ENCODE measurements around the gene C12orf42. TPM values are rescaled to one million over a fixed set of nuclear protein-coding genes. Genes with fewer than 3 reads are reported as not detected.
"Not testable (repeated sequence)": the region's sequence is repeated elsewhere in the genome, so short reads cannot be mapped to it uniquely, and the experiment has no call there.

The C12orf42 gene
- total RNA-seq, 2 donors from 2014 or later, result 0.52 TPM; not detected in 1

DNA sequence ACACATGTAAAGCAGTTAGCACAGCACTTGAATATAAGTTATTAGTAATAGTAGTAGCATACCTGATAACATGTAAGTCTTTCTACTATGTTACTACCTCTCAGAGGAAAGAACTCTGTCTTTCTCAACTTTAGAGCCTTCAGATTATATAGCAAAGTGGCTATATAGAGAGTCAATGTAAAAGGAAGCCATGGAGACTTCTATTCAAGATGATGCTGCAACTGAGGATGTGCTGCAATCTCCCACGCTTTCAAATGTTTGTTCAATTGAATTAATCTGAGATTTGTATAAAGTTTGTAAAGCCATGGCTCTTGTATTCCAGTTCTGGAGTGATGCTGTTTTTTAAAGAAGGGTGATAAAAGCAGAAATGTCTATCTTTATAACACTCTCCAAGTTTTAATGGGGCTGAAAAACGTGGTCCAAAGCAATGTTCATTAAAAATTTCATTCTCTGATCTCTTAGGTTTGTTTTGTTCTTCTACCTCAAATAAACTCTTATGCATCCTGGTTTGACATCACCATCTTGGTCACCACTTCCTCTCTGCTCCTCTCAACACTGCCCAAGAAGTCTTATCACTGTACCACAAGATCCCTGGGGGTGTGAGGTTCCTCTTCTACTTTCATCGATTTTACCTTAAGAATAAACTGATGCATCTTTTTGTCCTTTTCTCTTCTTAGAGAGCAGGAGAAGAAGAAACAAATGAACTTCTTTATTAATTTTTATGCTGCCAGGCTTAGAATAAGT, 40.6 kb downstream of the C12orf42 start:
- peaks cover 4% of the 10 kb centered on the region in 2 donors for H3K9me3 Mint-ChIP-seq
- ATAC-seq, result peak; percentile 48 to 56
- H3K36me3 Mint-ChIP-seq, result peaks cover 0 to 6% of the 10 kb centered on the region in 2 donors
- H3K27ac Mint-ChIP-seq, result no peak overlapping the region
- DNase-seq (ENCODE audit: low spot score in 2 of 2), result no peak

DNA sequence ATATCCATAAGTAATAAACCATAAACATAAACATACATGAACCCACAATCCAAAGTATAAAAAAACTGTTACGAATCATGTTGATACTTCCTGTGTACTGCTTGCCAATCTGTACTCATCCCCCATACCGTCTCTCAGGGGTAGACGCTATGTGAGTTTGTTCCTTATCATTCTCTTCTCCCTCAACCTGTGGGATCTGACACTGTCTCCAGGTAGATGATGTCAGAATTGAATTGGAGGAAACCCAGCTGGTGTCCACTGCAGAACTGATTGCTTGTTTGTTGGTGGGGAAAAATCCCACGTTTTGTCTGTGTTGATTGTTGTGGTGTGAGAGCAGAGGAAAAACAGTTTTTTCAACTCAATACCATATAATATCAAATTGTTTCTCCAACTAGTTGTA, 50.8 kb downstream of the C12orf42 start:
- DNase-seq (ENCODE audit: low spot score in 2 of 2), result no peak
- no peak overlapping the region for H3K27ac Mint-ChIP-seq
- H3K36me3 Mint-ChIP-seq, result no peaks in the 10 kb centered on the region
- H3K9me3 Mint-ChIP-seq, result peaks cover 3 to 5% of the 10 kb centered on the region in 2 donors
- ATAC-seq, result no peak

DNA sequence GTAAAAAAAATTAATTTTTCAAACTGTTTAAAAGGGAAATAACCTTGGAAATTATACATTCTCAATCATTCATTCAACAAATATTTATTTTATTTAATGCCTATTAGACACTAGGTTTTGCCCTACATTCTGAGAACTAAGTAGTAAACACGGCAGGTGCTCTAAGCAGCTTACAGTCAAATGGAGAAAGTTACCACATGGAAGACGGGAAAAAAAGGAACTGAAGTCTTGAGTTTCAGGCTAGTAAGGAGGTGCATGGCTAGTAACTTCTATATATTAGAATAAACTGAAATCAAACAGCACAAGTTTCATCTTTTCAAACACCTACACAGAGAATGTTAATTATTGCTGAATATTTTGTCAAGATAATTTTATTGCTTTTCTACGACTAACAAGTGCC, 52.9 kb downstream of the C12orf42 start:
- DNase-seq (ENCODE audit: low spot score in 2 of 2) (no peak), ATAC-seq (no peak)
- no peaks in the 10 kb centered on the region for H3K36me3 Mint-ChIP-seq
- peaks cover 0 to 3% of the 10 kb centered on the region in 2 donors for H3K9me3 Mint-ChIP-seq
- H3K27ac Mint-ChIP-seq, result no peak overlapping the region

DNA sequence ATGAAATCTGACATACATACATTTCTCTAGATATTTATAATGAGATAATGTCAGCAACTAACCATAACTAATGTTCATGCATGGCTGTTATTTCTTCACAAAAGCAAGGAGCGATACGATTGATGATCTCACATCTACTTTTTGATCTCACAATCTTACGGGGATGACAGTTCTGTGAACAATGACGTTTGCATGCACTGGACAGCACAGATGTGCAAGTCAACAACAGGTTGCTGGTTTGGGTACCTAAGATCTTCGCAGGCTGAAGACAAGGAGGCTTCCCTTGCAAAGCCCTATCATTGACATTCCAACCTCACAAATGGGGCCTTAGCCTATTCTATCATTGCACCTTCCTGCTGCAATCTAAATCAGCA, 53.6 kb downstream of the C12orf42 start:
- DNase-seq (ENCODE audit: low spot score in 2 of 2), result no peak
- Mint-ChIP-seq H3K36me3 (peaks cover 0 to 2% of the 10 kb centered on the region in 2 donors), H3K27ac (peak overlapping the region in 1 of 2 donors; percentile 77), H3K9me3 (peaks cover 0 to 2% of the 10 kb centered on the region in 2 donors)
- ATAC-seq, result no peak

DNA sequence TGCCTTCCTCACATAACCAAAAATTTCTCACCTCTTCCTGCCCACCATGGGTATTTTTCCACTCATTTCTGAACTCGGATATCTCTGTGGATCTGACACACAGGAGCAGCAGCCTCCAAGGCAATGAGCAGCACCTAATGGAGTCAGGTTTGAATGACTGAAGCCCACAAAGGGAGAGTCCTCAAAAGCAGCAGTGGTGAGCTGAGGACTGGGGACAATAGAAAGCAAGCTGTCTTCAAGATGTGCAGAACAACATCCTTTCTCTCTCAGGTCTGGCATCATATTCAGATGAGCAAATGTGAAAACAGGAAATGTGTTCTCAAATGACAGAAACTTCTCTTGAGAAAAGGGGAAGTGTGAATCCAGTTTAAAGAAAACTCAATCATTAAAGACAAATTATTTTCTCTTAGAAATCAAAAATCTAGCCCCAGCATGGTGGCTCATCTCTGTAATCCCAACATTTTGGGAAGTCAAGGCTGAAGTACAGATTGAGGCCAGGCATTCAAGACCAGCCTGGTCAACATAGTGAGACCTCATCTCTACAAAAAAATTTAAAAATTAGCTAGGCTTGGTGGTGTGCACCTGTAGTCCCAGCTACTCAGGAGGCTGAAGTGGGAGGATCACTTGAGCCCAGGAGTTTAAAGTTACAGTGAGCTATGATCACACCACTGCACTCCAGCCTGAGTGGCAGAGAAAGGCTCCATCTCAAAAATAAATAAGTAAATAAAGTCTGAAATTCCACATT, 54.2 kb downstream of the C12orf42 start:
- DNase-seq (ENCODE audit: low spot score in 2 of 2) (peak; percentile 25 to 57), ATAC-seq (peak; percentile 99 to 100)
- peaks cover 0 to 5% of the 10 kb centered on the region in 2 donors for H3K36me3 Mint-ChIP-seq
- H3K27ac Mint-ChIP-seq, result peak overlapping the region; percentile 27 to 77
- no peaks in the 10 kb centered on the region for H3K9me3 Mint-ChIP-seq

DNA sequence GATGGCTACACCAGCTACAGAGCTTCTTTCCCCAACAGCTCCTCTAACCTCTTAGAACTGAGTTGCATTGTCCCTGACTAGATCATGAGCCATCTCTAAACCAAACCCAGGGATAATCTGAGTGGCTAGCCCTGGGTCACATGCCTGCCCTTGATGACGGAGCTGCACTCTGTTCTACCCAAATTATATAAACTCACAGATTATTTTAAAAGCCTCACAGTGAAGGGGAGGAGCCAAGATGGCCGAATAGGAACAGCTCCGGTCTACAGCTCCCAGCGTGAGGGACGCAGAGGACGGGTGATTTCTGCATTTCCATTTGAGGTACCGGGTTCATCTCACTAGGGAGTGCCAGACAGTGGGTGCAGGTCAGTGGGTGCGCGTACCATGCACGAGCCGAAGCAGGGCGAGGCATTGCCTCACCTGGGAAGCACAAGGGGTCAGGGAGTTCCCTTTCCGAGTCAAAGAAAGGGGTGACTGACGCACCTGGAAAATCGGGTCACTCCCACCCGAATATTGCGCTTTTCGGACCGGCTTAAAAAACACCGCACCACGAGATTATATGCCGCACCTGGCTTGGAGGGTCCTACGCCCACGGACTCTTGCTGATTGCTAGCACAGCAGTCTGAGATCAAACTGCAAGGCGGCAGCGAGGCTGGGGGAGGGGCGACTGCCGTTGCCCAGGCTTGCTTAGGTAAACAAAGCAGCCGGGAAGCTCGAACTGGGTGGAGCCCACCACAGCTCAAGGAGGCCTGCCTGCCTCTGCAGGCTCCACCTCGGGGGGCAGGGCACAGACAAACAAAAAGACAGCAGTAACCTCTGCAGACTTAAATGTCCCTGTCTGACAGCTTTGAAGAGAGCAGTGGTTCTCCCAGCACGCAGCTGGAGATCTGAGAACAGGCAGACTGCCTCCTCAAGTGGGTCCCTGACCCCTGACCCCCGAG, 61.3 kb downstream of the C12orf42 start:
- peak in 1 of 2 donors; percentile 47 for ATAC-seq
- not testable (repeated sequence) for DNase-seq (ENCODE audit: low spot score in 2 of 2); H3K9me3 Mint-ChIP-seq
- Mint-ChIP-seq H3K27ac (peak overlapping the region in 1 of 2 donors; percentile 69), H3K36me3 (peaks cover 12 to 23% of the 10 kb centered on the region in 2 donors)

DNA sequence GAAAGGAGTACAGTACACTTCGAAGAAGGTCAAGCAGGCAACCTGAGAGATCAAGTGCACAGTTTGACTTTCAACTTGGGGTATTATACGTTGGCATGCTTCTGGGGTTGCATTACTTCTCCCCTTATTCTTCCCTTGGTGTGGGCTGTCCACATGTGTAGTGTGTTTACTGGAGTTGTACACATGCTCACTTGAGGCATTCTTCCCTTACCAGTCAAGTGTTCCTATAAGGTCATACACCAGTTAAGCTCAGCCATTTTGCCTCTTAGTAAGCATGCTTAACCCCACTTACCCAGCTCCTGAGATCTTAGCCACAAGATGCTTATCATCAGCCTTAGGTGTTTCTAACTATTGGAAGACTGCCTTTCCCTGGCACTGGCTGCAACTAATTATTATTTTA, 63.8 kb downstream of the C12orf42 start:
- ATAC-seq (no peak), DNase-seq (ENCODE audit: low spot score in 2 of 2) (no peak)
- peaks cover 18 to 31% of the 10 kb centered on the region in 2 donors for H3K36me3 Mint-ChIP-seq
- H3K9me3 Mint-ChIP-seq, result peaks cover 9 to 12% of the 10 kb centered on the region in 2 donors
- no peak overlapping the region for H3K27ac Mint-ChIP-seq

DNA sequence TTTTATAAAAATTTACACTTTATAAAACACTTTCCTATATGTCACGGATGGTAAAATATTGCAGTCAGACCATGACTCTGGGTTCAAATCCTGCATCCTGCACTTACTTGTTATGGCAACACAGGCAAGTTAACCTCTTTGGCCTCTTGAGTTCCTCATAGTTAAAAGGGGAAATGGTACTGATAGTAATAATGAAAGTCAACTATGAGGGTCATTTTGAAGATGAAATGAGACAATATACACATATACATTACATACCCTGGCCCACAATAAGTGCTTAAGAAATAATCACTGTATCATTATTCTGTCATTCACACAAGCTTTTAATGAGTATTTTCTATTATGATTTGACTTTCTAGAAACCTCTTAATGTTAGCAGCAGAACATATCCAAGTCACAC, 64.4 kb downstream of the C12orf42 start:
- ATAC-seq (no peak), DNase-seq (ENCODE audit: low spot score in 2 of 2) (no peak)
- H3K27ac Mint-ChIP-seq, result no peak overlapping the region
- peaks cover 9 to 14% of the 10 kb centered on the region in 2 donors for H3K9me3 Mint-ChIP-seq
- H3K36me3 Mint-ChIP-seq, result peaks cover 18 to 32% of the 10 kb centered on the region in 2 donors

DNA sequence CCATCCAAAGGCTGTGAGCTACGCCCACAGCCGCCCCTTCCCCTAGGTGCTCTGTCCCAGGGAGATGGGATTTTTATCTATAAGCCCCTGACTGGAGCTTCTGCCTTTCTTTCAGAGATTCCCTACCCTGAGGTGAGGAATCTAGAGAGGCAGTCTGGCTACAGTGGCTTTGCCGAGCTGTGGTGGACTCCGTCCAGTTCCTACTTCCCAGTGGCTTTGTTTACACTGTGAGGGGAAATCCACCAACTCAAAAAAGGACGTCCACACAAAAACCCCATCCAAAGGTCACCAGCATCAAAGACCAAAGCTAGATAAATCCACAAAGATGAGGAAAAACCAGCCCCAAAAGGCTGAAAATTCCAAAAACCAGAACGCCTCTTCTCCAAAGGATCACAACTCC, 70.1 kb downstream of the C12orf42 start:
- not testable (repeated sequence) for H3K27ac Mint-ChIP-seq; DNase-seq (ENCODE audit: low spot score in 2 of 2); ATAC-seq
- peaks cover 14 to 18% of the 10 kb centered on the region in 2 donors for H3K9me3 Mint-ChIP-seq
- peaks cover 6 to 37% of the 10 kb centered on the region in 2 donors for H3K36me3 Mint-ChIP-seq

DNA sequence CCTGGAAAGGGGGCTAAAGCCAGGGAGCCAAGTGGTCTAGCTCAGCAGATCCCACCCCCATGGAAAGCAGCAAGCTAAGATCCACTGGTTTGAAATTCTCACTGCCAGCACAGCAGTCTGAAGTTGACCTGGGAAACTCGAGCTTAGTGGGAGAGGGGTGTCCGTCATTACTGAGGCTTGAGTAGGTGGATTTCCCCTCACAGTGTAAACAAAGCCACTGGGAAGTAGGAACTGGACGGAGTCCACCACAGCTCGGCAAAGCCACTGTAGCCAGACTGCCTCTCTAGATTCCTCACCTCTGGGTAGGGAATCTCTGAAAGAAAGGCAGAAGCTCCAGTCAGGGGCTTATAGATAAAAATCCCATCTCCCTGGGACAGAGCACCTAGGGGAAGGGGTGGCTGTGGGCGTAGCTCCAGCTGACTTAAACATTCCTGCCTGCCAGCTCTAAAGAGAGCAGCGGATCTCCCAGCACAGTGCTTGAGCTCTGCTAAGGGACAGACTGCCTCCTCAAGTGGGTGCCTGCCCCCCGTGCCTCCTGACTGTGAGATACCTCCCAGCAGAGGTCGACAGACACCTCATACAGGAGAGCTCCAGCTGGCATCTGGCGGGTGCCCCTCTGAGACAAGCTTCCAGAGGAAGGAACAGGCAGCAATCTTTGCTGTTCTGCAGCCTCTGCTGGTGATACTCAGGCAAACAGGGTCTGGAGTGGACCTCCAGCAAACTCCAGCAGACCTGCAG, 70.8 kb downstream of the C12orf42 start:
- Mint-ChIP-seq H3K9me3 (peaks cover 14% of the 10 kb centered on the region in 2 donors), H3K36me3 (peaks cover 6 to 30% of the 10 kb centered on the region in 2 donors)
- ATAC-seq; DNase-seq (ENCODE audit: low spot score in 2 of 2); H3K27ac Mint-ChIP-seq: not testable (repeated sequence)

DNA sequence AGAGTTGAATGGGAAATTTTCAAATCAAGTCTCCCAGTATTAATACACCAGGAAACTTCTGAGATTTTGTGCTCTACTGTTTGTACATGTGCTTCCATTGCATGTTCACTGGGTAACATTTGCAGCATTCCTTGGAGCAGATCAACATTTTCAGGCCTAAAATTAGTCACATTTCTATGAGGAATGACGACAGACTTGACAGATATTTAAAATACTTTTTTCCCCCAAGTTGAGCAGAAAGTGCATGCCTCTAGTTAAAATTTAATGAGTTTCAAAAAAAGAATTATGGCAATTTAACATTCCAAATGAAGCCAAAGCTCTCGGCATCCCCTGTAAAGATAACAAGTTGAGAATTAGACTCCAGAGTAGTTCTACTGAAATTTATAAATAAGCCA, 72.3 kb downstream of the C12orf42 start:
- Mint-ChIP-seq H3K27ac (no peak overlapping the region), H3K36me3 (peaks cover 6 to 27% of the 10 kb centered on the region in 2 donors), H3K9me3 (peaks cover 13 to 14% of the 10 kb centered on the region in 2 donors)
- DNase-seq (ENCODE audit: low spot score in 2 of 2) (no peak), ATAC-seq (no peak)

DNA sequence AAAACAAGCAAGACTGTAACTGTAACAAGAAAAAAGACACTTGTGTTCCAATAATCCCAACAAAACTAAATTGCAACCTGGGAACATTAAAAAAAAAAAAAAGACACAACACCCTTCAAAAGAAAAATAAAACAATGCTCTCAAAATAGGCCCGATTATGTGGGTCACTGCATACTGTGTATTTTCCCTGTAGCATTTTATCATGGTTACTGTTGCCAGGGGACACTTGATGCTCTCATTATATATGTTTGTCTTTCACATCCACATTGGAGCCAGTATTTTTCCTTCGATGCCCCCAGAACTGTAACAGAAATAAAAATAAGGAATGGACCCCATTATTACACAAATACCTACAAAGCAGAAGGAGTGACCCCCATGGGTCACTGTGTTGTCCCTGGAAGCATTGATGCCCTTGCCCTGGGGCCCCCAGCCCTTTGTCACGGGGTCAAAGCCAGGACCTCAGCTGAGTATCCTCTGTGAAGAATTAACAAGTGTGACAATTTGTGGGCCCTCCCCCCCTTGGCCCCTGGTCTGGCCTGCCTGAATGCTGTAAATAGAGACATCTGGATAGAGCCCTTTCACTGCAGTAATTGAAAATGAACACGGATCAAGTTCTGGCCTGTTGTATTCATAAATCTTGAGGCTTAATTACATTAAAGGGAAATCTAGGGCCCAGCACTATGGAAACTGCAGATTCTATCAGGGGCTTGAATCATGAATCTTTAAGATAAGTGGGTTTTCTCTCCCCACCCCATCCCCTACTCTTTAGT, 72.8 kb downstream of the C12orf42 start:
- no peak for ATAC-seq
- DNase-seq (ENCODE audit: low spot score in 2 of 2), result no peak
- H3K27ac Mint-ChIP-seq, result no peak overlapping the region
- H3K36me3 Mint-ChIP-seq, result peaks cover 6 to 22% of the 10 kb centered on the region in 2 donors
- peaks cover 12% of the 10 kb centered on the region in 2 donors for H3K9me3 Mint-ChIP-seq

DNA sequence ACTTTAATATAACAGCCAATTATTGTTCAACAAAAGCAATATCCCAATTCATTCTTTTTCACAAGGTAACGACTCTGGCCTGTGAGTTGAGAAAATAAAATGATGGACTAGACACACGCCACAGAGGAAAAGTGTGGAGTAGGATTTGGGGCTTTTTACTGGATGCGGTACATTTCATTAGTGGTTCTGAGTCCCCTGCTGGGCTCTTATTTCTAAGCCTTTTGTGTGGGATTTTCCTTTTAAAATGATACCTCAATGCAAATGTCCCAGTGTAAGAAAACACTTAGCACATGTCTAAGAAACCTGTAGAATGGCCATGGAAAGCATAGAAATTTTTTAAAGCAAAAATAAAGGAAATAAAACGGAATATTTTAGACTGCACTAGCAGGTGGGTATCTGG, 73.4 kb downstream of the C12orf42 start:
- DNase-seq (ENCODE audit: low spot score in 2 of 2) (no peak), ATAC-seq (no peak)
- H3K9me3 Mint-ChIP-seq, result peaks cover 6% of the 10 kb centered on the region in 2 donors
- peaks cover 1 to 16% of the 10 kb centered on the region in 2 donors for H3K36me3 Mint-ChIP-seq
- H3K27ac Mint-ChIP-seq, result no peak overlapping the region

DNA sequence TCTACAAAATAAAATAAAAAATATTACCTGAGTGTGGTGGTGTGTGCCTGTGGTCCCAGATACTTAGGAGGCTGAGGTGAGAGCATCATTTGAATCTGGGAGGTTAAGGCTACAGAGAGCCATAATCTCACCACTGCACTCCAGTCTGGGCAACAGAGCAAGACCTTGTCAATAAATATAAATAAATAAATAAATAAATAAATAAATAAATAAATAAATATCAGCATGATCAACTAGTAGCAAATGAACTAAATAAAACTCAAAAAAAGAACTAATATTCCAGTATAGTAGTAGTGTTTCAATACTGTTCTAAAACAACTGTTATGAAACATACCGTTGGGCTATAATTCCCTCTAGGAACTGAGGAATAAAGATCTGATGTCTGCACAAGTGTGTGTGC, 74.4 kb downstream of the C12orf42 start:
- no peak for ATAC-seq

DNA sequence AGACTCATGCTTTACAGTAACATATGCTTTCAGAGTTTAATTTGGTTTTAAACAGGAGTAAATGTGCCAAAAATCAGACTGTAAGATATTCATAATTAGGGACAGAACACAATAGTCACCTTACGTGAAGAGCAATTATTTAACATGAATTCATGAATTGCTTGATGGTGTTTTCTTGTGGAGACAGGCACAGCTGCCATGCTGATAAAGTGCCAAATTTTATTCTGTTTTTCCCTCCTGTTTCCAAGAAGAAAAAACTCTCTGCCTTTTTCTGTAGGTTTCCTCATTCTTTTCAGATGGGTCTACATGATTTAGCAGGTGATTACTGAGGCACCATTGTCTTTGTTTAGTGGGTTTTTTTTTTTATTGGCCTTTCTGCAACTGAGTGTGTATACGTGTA, 80.1 kb downstream of the C12orf42 start:
- H3K9me3 Mint-ChIP-seq, result peaks cover 0 to 11% of the 10 kb centered on the region in 2 donors
- no peak for DNase-seq (ENCODE audit: low spot score in 2 of 2)
- ATAC-seq, result no peak
- no peak overlapping the region for H3K27ac Mint-ChIP-seq
- peaks cover 0 to 8% of the 10 kb centered on the region in 2 donors for H3K36me3 Mint-ChIP-seq

More for the DNA sequence above, 74.4 kb downstream of the C12orf42 start:
- H3K9me3 Mint-ChIP-seq, result peaks cover 4 to 5% of the 10 kb centered on the region in 2 donors
- H3K36me3 Mint-ChIP-seq, result peaks cover 0 to 13% of the 10 kb centered on the region in 2 donors
- DNase-seq (ENCODE audit: low spot score in 2 of 2), result no peak
- no peak overlapping the region for H3K27ac Mint-ChIP-seq
